GM19324 (cell line): ENCODE data around the gene NSMCE3.

Experiments
- ATAC-seq: cut with Tn5 transposase; IDR thresholded peaks from one replicate; pipeline ENCODE4 v1.9.1; 2021; ENCODE audit warnings: mild to moderate bottlenecking, moderate library complexity; ENCODE audit not compliant: unreplicated experiment, low FRiP score

NSMCE3 gene

DNA sequence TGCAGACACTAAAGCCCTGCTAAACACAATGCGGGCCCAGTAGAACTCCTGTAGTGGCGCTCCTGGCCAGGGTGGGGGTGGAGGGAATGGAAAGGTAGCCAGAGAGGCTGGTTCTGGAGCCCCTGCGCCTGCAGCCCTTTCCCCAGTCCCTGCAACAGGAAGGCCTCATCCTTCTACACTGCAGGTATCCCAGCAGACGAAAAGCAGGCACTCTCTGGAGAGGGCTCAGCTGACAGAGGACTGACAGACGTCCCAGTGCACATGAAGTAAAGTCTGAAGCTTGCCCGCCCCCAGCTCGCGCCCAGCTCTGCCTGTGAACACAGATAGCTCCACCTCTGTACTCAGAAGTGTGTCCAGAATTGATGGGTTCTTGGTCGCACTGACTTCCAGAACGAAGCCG, 46.0 kb downstream of the NSMCE3 start:
- ATAC-seq, result no peak

DNA sequence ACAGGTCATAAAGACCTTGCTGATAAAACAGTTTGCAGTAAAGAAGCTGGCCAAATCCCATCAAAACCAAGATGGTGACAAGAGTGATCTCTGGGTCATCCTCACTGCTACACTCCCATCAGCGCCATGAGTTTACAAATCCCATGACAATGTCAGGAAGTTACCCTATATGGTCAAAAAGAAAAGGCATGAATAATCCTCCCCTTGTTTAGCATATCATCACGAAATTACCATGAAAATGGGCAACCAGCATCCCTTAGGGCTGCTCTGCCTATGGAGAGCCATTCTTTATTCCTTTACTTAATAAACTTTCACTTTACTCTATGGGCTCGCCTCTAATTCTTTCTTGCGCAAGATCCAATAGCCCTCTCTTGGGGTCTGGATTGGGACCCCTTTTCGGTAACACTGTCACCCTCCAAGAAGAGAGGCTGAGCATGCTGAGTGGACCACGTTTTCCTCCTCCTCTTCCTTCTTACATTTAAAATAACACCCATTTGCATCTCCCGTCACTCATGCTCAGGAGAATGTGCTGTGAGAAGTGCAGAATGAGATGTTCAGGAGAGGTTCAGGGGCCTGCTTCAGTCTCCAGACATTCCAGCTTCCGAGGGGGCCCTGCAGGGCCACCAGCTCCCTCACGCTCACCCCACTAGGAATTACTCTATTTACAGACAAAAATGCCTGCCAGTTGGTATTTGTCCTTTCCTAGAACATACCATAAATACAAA, 47.3 kb downstream of the NSMCE3 start:
- ATAC-seq, result no peak

DNA sequence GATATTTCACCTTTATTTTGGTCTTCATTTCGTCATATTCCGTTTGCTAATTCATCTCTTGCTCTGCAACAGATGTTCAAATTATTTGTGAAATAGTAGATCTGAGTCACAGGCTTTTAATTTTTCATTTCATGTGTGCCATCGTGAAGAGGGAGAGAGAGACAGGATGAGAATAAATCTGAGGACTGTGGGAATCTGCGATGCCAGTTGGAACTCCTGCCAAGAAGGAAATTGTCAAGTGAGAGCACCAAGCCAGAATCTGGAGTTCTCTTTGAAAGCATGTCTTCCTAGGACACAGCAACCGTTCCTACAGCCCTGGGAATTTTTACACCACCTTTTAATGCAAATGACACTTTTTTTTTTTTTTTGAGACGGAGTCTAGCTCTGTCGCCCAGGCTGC, 48.8 kb downstream of the NSMCE3 start:
- ATAC-seq, result no peak

DNA sequence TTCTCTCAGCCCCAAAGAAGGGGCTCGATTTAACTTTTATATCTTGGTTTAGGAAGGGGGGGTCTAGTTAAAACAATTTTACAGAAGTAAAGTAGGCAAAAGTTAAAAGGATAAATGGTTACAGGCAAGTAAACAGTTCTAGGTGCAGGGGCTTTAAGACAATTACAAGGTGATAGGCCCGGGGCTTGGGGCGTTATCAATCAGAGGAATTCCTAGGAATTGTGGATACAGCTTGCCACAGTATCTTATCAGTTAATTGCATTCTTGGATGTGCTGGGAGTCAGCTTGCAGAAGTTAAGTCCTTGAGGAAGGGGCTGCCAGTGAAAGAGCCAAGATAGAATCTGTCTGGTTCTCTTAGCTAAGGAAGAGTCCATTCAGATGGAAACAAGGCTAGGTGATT, 52.7 kb downstream of the NSMCE3 start:
- ATAC-seq, result no peak
